ENCODE results near the gene HECW1.

HECW1 gene

GRCh38 chr7:43454936-43455518 lies 342.6 kb downstream of the HECW1 start:
- no peak overlapping the region for H3K4me3 ChIP-seq (replicated peaks; ENCODE audit: low read depth, low read length)
- peak; percentile 53 for TF ChIP-seq CTCF (IDR thresholded peaks at IDR 0.05; ENCODE audit: low read length, missing control alignments)
- DNase-seq (ENCODE audit: low read depth): peak; percentile 61

DNA sequence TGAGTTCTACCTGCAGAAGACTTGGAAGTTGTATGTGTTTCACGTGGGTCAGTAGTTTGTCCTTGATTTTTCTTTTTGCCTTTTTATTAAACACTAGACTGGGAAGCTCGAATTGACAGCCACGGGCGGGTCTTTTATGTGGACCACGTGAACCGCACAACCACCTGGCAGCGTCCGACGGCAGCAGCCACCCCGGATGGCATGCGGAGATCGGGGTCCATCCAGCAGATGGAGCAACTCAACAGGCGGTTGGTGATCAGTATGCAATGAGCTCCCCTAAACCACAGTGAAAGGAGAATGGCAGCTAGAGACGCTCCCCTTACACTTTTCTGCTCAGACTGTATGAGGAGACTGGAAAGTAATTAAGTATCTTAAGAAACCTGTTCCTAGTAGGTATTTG lies 343.8 kb downstream of the HECW1 start:
- TF ChIP-seq CTCF (IDR thresholded peaks at IDR 0.05; ENCODE audit: low read length, missing control alignments): no peak
- no peak for DNase-seq (ENCODE audit: low read depth)
- H3K4me3 ChIP-seq (replicated peaks; ENCODE audit: low read depth, low read length): no peak overlapping the region

DNA sequence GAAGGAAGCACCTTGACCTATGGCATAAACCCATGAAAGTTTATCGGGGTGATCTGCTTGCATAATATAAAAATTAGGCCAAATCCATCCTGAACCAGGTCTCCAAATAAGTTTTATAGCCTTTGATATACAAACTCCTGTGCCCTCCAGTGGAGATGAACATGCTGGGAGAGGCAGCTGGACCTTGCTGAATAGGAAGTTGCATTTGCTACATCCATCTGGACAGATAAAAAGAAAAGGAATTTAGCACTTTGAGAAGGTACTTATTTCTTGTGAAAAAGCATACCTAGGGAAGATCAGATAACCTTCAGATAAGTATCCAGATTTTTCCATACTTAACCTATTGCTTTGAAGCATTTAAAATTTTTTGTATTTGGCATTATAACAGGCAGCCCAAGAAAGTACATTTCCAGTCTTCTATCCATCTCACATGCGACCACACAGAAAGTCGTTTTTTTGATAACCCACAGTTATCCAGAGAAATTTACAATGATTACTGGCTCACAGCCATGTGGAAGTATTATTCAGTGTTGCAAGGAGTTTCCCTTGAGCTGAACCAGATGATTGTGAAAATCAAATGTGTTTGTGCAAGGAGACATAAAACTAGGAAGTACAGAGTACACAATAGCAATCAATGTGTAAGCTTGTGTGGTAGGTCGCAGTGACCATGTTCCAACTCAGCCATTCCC lies 346.0 kb downstream of the HECW1 start:
- DNase-seq (ENCODE audit: low read depth): no peak
- TF ChIP-seq CTCF (IDR thresholded peaks at IDR 0.05; ENCODE audit: low read length, missing control alignments): no peak
- H3K4me3 ChIP-seq (replicated peaks; ENCODE audit: low read depth, low read length): no peak overlapping the region

DNA sequence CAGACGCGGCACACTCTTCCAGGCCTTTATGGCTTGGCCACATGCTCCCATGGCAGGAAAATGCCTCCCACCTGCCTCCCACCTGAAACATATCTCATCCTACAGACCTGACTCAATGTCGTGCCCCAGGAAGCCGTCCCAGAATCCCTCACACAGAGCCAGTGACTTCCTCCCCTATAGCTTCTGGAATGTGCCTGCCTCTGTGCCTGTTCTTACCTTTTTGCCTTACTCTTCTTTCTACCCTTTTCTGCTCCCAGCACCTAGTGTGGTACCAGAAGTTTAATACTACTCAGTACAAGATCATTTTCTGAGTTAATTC lies 346.5 kb downstream of the HECW1 start:
- H3K4me3 ChIP-seq (replicated peaks; ENCODE audit: low read depth, low read length): no peak overlapping the region
- no peak for DNase-seq (ENCODE audit: low read depth)
- TF ChIP-seq CTCF (IDR thresholded peaks at IDR 0.05; ENCODE audit: low read length, missing control alignments): no peak

DNA sequence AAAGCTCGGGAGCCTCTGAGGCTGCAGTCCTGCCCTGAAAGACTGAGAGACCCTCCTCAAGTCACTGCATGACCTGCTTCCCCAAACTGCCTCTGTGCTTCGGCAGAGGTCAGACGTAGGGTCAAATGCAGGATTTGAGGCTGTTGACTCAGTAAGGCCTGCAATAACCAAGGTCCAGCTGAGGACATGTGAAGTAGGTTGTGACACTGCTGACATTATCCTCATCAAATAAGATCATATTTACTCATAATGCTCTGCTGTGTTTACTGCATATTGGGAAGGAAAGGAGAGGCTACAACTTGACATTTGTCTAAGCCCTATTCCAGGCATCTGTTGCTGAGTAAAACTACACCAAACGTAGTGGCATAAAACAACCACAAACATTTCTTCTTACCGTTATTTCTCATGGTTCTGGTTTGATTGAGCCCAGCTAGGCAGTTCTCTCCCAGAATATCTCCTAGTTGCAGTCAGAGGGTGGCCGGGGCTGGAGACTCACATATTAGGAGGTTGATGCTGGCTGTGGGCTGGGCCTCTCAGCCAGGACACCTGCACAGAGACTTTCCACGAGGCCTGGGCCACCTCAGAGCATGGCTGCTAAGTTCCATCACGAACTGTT lies 348.4 kb downstream of the HECW1 start:
- no peak for TF ChIP-seq CTCF (IDR thresholded peaks at IDR 0.05; ENCODE audit: low read length, missing control alignments)
- H3K4me3 ChIP-seq (replicated peaks; ENCODE audit: low read depth, low read length): no peak overlapping the region
- no peak for DNase-seq (ENCODE audit: low read depth)

GRCh38 chr7:43461349-43462024 lies 349.0 kb downstream of the HECW1 start:
- no peak for DNase-seq (ENCODE audit: low read depth)
- no peak for TF ChIP-seq CTCF (IDR thresholded peaks at IDR 0.05; ENCODE audit: low read length, missing control alignments)
- H3K4me3 ChIP-seq (replicated peaks; ENCODE audit: low read depth, low read length): no peak overlapping the region
